ENCODE measurements around the gene EIF3F. TPM values are rescaled to one million over a fixed set of nuclear protein-coding genes. Genes with fewer than 3 reads are reported as not detected.
A peak's percentile ranks its signal among the peaks of the same experiment; 100 is the strongest.

The EIF3F gene
- total and polyA plus RNA-seq, 2 of the 4 experiments (the other 2 are of a cell fraction) = 279 to 306 TPM

- TF ChIP-seq FOS (IDR thresholded peaks at IDR 0.05; ENCODE audit: low read depth, low read length) (peak; percentile 35; the same call in 1 of the 2 replicates), ELK1 (IDR thresholded peaks at IDR 0.05; ENCODE audit: borderline replicate concordance, low read depth, low read length) (no peak), POLR2A (IDR thresholded peaks at IDR 0.05; ENCODE audit: low read depth, low read length) (0 out of 2 replicates have a peak, but pooled peaks have one; percentile 13), RCOR1 (IDR thresholded peaks at IDR 0.05; ENCODE audit: insufficient replicate concordance, low read length) (no peak), MXI1 (IDR thresholded peaks at IDR 0.05; ENCODE audit: borderline replicate concordance, low read depth, low read length) (no peak; the same call in 1 of the 2 replicates), RAD21 (IDR thresholded peaks at IDR 0.05; ENCODE audit: low read length) (peak; percentile 93)
Measured at GRCh38 chr11:7986768-7987559, at the start of gene EIF3F (continued).
